Measurements from ENCODE around the gene LRRC74B. TPM values are rescaled to one million over a fixed set of nuclear protein-coding genes. Genes with fewer than 3 reads are reported as not detected.
"Not testable (repeated sequence)": the region's sequence is repeated elsewhere in the genome, so short reads cannot be mapped to it uniquely, and the experiment has no call there.

LRRC74B gene
- total RNA-seq, 2 donors from 2014 or later: not detected

DNA sequence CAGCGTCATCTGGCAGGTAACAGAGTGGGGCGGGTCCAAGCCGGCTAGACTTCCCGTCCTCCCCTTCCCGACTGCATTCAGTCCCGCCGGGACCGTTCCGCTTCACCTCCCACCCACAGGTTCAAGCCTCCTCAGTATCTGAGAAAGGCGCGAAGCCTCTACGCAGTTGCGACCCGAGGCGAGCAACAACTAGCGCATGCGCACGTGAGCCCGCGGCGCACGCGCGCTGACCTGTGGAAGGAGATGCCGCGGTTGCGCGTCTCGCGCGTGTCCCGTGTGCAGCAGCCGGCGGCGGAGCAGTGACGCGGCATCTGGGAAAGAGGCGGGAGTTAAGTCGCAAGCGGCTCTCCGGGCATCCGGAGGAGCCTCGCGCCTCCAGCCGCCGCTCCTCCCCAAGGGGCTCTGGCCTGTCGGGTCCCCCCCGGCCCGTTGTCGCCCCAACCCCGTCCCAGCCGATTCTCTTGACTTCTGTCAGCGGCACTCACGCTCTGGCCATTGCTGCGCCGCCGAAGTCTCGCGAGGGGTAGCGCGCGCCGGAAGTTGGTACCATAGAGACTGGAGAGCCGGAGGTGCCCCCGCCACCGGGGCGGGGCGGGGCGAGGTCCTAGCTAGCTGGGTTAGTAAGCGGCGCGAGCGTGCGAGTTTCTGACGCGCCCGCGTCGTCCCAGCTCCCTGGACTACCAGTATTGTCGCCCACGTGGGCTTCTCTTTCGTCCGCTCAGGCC lies 44.0 kb upstream of the LRRC74B start, which contains the start of gene THAP7:
THAP7 (minus strand) TSS at position 518 of the 725 bp plus-strand sequence; CDS start at position 311, 207 bp downstream.
- no peaks in the 10 kb centered on the region for H3K9me3 ChIP-seq
- peaks cover 0 to 34% of the 10 kb centered on the region in 2 donors for H3K4me1 ChIP-seq
- peaks cover 31% of the 10 kb centered on the region for H3K36me3 ChIP-seq
- TF ChIP-seq, protein P1, sequence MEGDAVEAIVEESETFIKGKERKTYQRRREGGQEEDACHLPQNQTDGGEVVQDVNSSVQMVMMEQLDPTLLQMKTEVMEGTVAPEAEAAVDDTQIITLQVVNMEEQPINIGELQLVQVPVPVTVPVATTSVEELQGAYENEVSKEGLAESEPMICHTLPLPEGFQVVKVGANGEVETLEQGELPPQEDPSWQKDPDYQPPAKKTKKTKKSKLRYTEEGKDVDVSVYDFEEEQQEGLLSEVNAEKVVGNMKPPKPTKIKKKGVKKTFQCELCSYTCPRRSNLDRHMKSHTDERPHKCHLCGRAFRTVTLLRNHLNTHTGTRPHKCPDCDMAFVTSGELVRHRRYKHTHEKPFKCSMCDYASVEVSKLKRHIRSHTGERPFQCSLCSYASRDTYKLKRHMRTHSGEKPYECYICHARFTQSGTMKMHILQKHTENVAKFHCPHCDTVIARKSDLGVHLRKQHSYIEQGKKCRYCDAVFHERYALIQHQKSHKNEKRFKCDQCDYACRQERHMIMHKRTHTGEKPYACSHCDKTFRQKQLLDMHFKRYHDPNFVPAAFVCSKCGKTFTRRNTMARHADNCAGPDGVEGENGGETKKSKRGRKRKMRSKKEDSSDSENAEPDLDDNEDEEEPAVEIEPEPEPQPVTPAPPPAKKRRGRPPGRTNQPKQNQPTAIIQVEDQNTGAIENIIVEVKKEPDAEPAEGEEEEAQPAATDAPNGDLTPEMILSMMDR (IDR thresholded peaks at IDR 0.05): no peak
- peak within 1 kb of the TSS; percentile 76 to 77 for H3K4me3 ChIP-seq
- DNase-seq (ENCODE audit: low spot score): peak; percentile 98
- no peaks in the 10 kb centered on the region for H3K27me3 ChIP-seq
- H3K27ac ChIP-seq: peak within 1 kb of the TSS; percentile 97 to 99

DNA sequence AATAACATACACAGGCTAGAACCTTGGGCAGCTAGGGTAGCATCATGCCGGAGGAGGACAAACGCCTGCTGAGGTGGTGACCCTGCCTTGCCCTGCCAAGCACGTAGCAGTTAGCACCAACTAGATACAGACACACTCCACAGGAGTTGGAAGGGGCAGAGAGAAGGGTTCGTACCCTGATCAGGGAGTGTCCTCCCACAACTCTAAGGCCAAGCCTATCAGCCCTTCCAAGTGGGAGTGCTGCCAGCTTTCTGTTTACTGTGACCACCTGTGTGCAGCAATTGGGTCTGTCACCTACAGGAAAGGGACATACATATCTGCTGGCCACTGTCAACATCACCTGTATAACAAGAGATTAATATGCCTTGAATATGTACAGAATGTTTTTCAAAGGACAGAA lies 42.0 kb upstream of the LRRC74B start:
- H3K27me3 ChIP-seq: no peaks in the 10 kb centered on the region
- no peak for DNase-seq (ENCODE audit: low spot score)
- H3K4me1 ChIP-seq: peaks cover 0 to 34% of the 10 kb centered on the region in 2 donors
- no peaks in the 10 kb centered on the region for H3K9me3 ChIP-seq
- H3K36me3 ChIP-seq: peaks cover 14% of the 10 kb centered on the region
- no peak overlapping the region for H3K4me3 ChIP-seq
- TF ChIP-seq, protein P1 (IDR thresholded peaks at IDR 0.05): no peak
- H3K27ac ChIP-seq: no peak overlapping the region

GRCh38 chr22:21009208-21009607 lies 36.5 kb upstream of the LRRC74B start:
- not testable (repeated sequence) for H3K27ac ChIP-seq; H3K36me3 ChIP-seq; DNase-seq (ENCODE audit: low spot score); H3K27me3 ChIP-seq; H3K4me3 ChIP-seq; H3K9me3 ChIP-seq; H3K4me1 ChIP-seq

- no peak overlapping the region for H3K27ac ChIP-seq
- no peaks in the 10 kb centered on the region for H3K36me3 ChIP-seq
- H3K9me3 ChIP-seq: no peaks in the 10 kb centered on the region
- TF ChIP-seq, protein P1 (IDR thresholded peaks at IDR 0.05): no peak
- no peak for DNase-seq (ENCODE audit: low spot score)
- H3K27me3 ChIP-seq: no peaks in the 10 kb centered on the region
- H3K4me3 ChIP-seq: no peak overlapping the region
- peaks cover 0 to 14% of the 10 kb centered on the region in 2 donors for H3K4me1 ChIP-seq
These were observed 35.9 kb upstream of the LRRC74B start for GRCh38 chr22:21009638-21010425.

- no peak overlapping the region for H3K4me3 ChIP-seq
- no peak for DNase-seq (ENCODE audit: low spot score)
- no peaks in the 10 kb centered on the region for H3K27me3 ChIP-seq
- H3K9me3 ChIP-seq: no peaks in the 10 kb centered on the region
- H3K36me3 ChIP-seq: no peaks in the 10 kb centered on the region
- no peak overlapping the region for H3K27ac ChIP-seq
- TF ChIP-seq, protein P1 (IDR thresholded peaks at IDR 0.05): no peak
- peaks cover 3 to 22% of the 10 kb centered on the region in 2 donors for H3K4me1 ChIP-seq
These were observed 35.2 kb upstream of the LRRC74B start for GRCh38 chr22:21010426-21011113.
